GM19035 (cell line): ENCODE measurements around the gene RPL27.
"Not testable (repeated sequence)": the region's sequence is repeated elsewhere in the genome, so short reads cannot be mapped to it uniquely, and the experiment has no call there.

Experiments used
- ATAC-seq: cut with Tn5 transposase; IDR thresholded peaks from one replicate; pipeline ENCODE4 v1.9.1; 2021; ENCODE audit not compliant: unreplicated experiment

Gene RPL27

GRCh38 chr17:42992872-42993271 lies 5.3 kb upstream of the RPL27 start:
- ATAC-seq, result no peak

GRCh38 chr17:42993913-42994312 lies 4.3 kb upstream of the RPL27 start:
- not testable (repeated sequence) for ATAC-seq

GRCh38 chr17:42997390-42997983 lies 732 bp upstream of the RPL27 start:
- ATAC-seq, result no peak

- no peak for ATAC-seq
Observed at GRCh38 chr17:42999003-42999525, 845 bp downstream of the RPL27 start.

GRCh38 chr17:43000894-43001293 lies 2.7 kb downstream of the RPL27 start:
- not testable (repeated sequence) for ATAC-seq

- ATAC-seq, result no peak
Observed at GRCh38 chr17:43003542-43004172, 5.4 kb downstream of the RPL27 start.

GRCh38 chr17:43006639-43007551 lies 8.7 kb downstream of the RPL27 start, which contains the start of gene IFI35:
IFI35 (plus strand) TSS chr17:43006784; CDS start chr17:43006948, 164 bp downstream.
- peak; percentile 83 for ATAC-seq

- no peak for ATAC-seq
Observed at GRCh38 chr17:43010667-43011308, 12.6 kb downstream of the RPL27 start.

- ATAC-seq, result no peak
Observed at GRCh38 chr17:43011728-43012472, 13.7 kb downstream of the RPL27 start.

GRCh38 chr17:43013296-43013695 lies 15.1 kb downstream of the RPL27 start:
- no peak for ATAC-seq

- ATAC-seq, result no peak
Observed at GRCh38 chr17:43014020-43014648, 15.9 kb downstream of the RPL27 start.

- ATAC-seq, result no peak
Observed at GRCh38 chr17:43014649-43015542, 16.7 kb downstream of the RPL27 start.

GRCh38 chr17:43015579-43015978 lies 17.4 kb downstream of the RPL27 start:
- no peak for ATAC-seq

GRCh38 chr17:43016216-43016615 lies 18.0 kb downstream of the RPL27 start:
- ATAC-seq, result no peak

GRCh38 chr17:43018008-43018853 lies 20.0 kb downstream of the RPL27 start:
- no peak for ATAC-seq

- ATAC-seq, result no peak
Observed at GRCh38 chr17:43018932-43019331, 20.7 kb downstream of the RPL27 start.

- ATAC-seq, result no peak
Observed at GRCh38 chr17:43019418-43019817, 21.2 kb downstream of the RPL27 start.

- ATAC-seq, result no peak
Observed at GRCh38 chr17:43020030-43020621, 21.9 kb downstream of the RPL27 start.
